Gastroesophageal sphincter (tissue), 4 donors: ENCODE data around the gene PIGA. TPM values are rescaled to one million over a fixed set of nuclear protein-coding genes. Genes with fewer than 3 reads are reported as not detected.
A peak's percentile ranks its signal among the peaks of the same experiment; 100 is the strongest.
"Not testable (repeated sequence)": the region's sequence is repeated elsewhere in the genome, so short reads cannot be mapped to it uniquely, and the experiment has no call there.

Experiments used
- ATAC-seq: fragments of 150-250 bp; one replicate; pipeline ENCODE4 v1.9.1; 2016; ENCODE audit warnings: mild to moderate bottlenecking, moderate library complexity
- H3K27ac ChIP-seq, 4 donors: fragments of 200-600 bp; sonication (generic) in 3 of 4; 1 replicate in 3 of 4; 2 replicates in 1 of 4; pipeline ENCODE4 v1.5.1; 2016 to 2019
- H3K27me3 ChIP-seq: fragments of 200-600 bp; sonication (generic); one replicate; pipeline ENCODE4 v1.5.1; 2019
- H3K36me3 ChIP-seq, 2 donors: fragments of 200-600 bp; sonication (generic); one replicate each; pipeline ENCODE4 v1.5.1; 2019; ENCODE audit warnings: control low read depth in 1 of 2
- H3K4me1 ChIP-seq, 3 donors: fragments of 200-600 bp; sonication (generic); 1 replicate in 2 of 3; 2 replicates in 1 of 3; pipeline ENCODE4 v1.5.1; 2016 to 2019; ENCODE audit warnings: control low read depth in 2 of 3
- H3K4me3 ChIP-seq, 2 donors: fragments of 200-600 bp; sonication (generic); one replicate each; pipeline ENCODE4 v1.5.1; 2019; ENCODE audit warnings: mild to moderate bottlenecking in 1 of 2, moderate library complexity in 1 of 2
- H3K9me3 ChIP-seq, 3 donors: fragments of 200-600 bp; sonication (generic); one replicate each; pipeline ENCODE4 v1.5.1; 2017 to 2019; ENCODE audit warnings: control low read depth in 2 of 3
- CTCF ChIP-seq, 4 experiments: fragments of 200-600 bp in 2 of 4; fragments of 450-650 bp in 2 of 4; sonication (generic) in 1 of 4; IDR thresholded peaks; one replicate each; pipeline ENCODE4 v1.5.1; 2017 to 2019; ENCODE audit warnings: antibody characterized with exemption in 4 of 4, mild to moderate bottlenecking in 2 of 4, moderate library complexity in 2 of 4
- EP300 ChIP-seq: sonication (generic); formaldehyde crosslinking; IDR thresholded peaks from one replicate; pipeline ENCODE4 v1.6.1; 2017; ENCODE audit warnings: antibody characterized with exemption, mild to moderate bottlenecking
- POLR2A ChIP-seq, 2 donors: fragments of 450-650 bp; IDR thresholded peaks; one replicate each; pipeline ENCODE4 v1.6.1; 2017; ENCODE audit warnings: antibody characterized with exemption in 2 of 2, mild to moderate bottlenecking in 2 of 2, moderate library complexity in 1 of 2
- POLR2AphosphoS5 ChIP-seq: sonication (generic); formaldehyde crosslinking; IDR thresholded peaks from one replicate; pipeline ENCODE4 v1.6.1; 2017; ENCODE audit warnings: antibody characterized with exemption
- WGBS, 2 donors: methylation state at CpG; one replicate each; pipeline ENCODE4 v1.1.5; 2018; ENCODE audit warnings: low coverage in 1 of 2; 5-methylcytosine and 5-hydroxymethylcytosine counted together
- total RNA-seq, 4 donors: library from RNA; depleted of rRNA; stranded (reverse); fragments of >200 nt; gene quantifications; one replicate each; pipeline ENCODE4 v1.1.0, GENCODE V29; 2016

PIGA gene
- total RNA-seq, 4 donors from 2014 or later, result 5.6 to 10.4 (median 6.6) TPM

GRCh38 chrX:15314472-15314871 is 20.9 kb downstream of the PIGA start:
- H3K4me3 ChIP-seq, result no peak overlapping the region
- TF ChIP-seq POLR2AphosphoS5 (no peak), POLR2A (IDR thresholded peaks at IDR 0.05) (no peak)
- H3K36me3 ChIP-seq, result no peaks in the 10 kb centered on the region
- no peak for ATAC-seq
- no peaks in the 10 kb centered on the region for H3K9me3 ChIP-seq
- H3K27ac ChIP-seq, result no peak overlapping the region
- H3K27me3 ChIP-seq, result no peaks in the 10 kb centered on the region
- WGBS, 2 donors, result 44 to 63% methylated on average over 1 of the region's 2 CpGs
- no peaks in the 10 kb centered on the region for H3K4me1 ChIP-seq

GRCh38 chrX:15311119-15311518 is 24.2 kb downstream of the PIGA start:
- Histone ChIP-seq H3K27me3 (no peaks in the 10 kb centered on the region), H3K4me3 (no peak overlapping the region), H3K36me3 (no peaks in the 10 kb centered on the region), H3K4me1 (no peaks in the 10 kb centered on the region), H3K9me3 (no peaks in the 10 kb centered on the region), H3K27ac (no peak overlapping the region)
- TF ChIP-seq EP300 (no peak), POLR2A (IDR thresholded peaks at IDR 0.05) (no peak), POLR2AphosphoS5 (no peak), CTCF (IDR thresholded peaks at IDR 0.05) (no peak)
- WGBS, 2 donors, result 85 to 89% methylated on average over 3 of the region's 3 CpGs
- no peak for ATAC-seq

- Histone ChIP-seq H3K27me3 (no peaks in the 10 kb centered on the region), H3K4me3 (no peak overlapping the region), H3K36me3 (no peaks in the 10 kb centered on the region), H3K27ac (no peak overlapping the region), H3K4me1 (no peaks in the 10 kb centered on the region), H3K9me3 (no peaks in the 10 kb centered on the region)
- 0 to 31% methylated on average over 3 of the region's 3 CpGs for WGBS, 2 donors
- TF ChIP-seq CTCF (IDR thresholded peaks at IDR 0.05) (no peak), POLR2AphosphoS5 (no peak), POLR2A (IDR thresholded peaks at IDR 0.05) (no peak), EP300 (no peak)
- ATAC-seq, result peak; percentile 51
These were observed 25.2 kb downstream of the PIGA start for GRCh38 chrX:15310117-15310516.

- not testable (repeated sequence) for H3K27me3 ChIP-seq, H3K27ac ChIP-seq, H3K4me1 ChIP-seq, H3K9me3 ChIP-seq, H3K36me3 ChIP-seq, H3K4me3 ChIP-seq, ATAC-seq
- 54 to 85% methylated on average over 2 to 3 of the region's 3 CpGs for WGBS, 2 donors
These were observed 29.4 kb downstream of the PIGA start for GRCh38 chrX:15305899-15306298.

- Histone ChIP-seq H3K9me3 (no peaks in the 10 kb centered on the region), H3K27ac (no peak overlapping the region), H3K27me3 (no peaks in the 10 kb centered on the region), H3K4me1 (no peaks in the 10 kb centered on the region), H3K36me3 (no peaks in the 10 kb centered on the region), H3K4me3 (no peak overlapping the region)
- no CpG with 5 or more reads among the region's 4 CpGs for WGBS, 2 donors
- ATAC-seq, result peak; percentile 77
- no peak for TF ChIP-seq POLR2AphosphoS5
- TF ChIP-seq CTCF (IDR thresholded peaks at IDR 0.05), result no peak
- TF ChIP-seq POLR2A (IDR thresholded peaks at IDR 0.05), result no peak
- no peak for TF ChIP-seq EP300
These were observed 33.4 kb downstream of the PIGA start for GRCh38 chrX:15301924-15302323.

GRCh38 chrX:15299941-15300851 is 35.1 kb downstream of the PIGA start:
- Histone ChIP-seq H3K4me1 (no peaks in the 10 kb centered on the region), H3K27ac (no peak overlapping the region), H3K36me3 (no peaks in the 10 kb centered on the region), H3K4me3 (no peak overlapping the region), H3K27me3 (no peaks in the 10 kb centered on the region), H3K9me3 (no peaks in the 10 kb centered on the region)
- 46% methylated on average over 4 of the region's 4 CpGs for WGBS, 2 donors
- no peak for ATAC-seq
- no peak for TF ChIP-seq EP300
- TF ChIP-seq CTCF (IDR thresholded peaks at IDR 0.05), result peak in 2 of 4 experiments; percentile 47 to 49
